Neutrophil (primary cell): ENCODE results near the gene CD58.
A peak's percentile ranks its signal among the peaks of the same experiment; 100 is the strongest.

Experiments used
- H3K27ac ChIP-seq: fragments of 200-600 bp; sonication (generic); 2 replicates; pipeline ENCODE4 v1.5.1; 2016; ENCODE audit warnings: mild to moderate bottlenecking, moderate library complexity
- H3K27me3 ChIP-seq: fragments of 200-600 bp; sonication (generic); 2 replicates; pipeline ENCODE4 v1.6.0; 2016; ENCODE audit warnings: mild to moderate bottlenecking
- H3K36me3 ChIP-seq: fragments of 200-600 bp; sonication (generic); 2 replicates; pipeline ENCODE4 v1.5.1; 2017
- H3K4me1 ChIP-seq, 2 experiments: fragments of 200-600 bp in 1 of 2; sonication (generic) in 1 of 2; 1 replicate in 1 of 2; 2 replicates in 1 of 2; pipeline versions ENCODE4 v1.5.1 to v1.6.1; 2013 to 2016; ENCODE audit warnings: low read depth in 1 of 2, low read length in 1 of 2, mild to moderate bottlenecking in 1 of 2, moderate library complexity in 1 of 2; ENCODE audit not compliant: control insufficient read depth in 1 of 2, insufficient read depth in 1 of 2
- H3K4me3 ChIP-seq, 2 experiments: fragments of 200-600 bp in 1 of 2; sonication (generic) in 1 of 2; 1 replicate in 1 of 2; 2 replicates in 1 of 2; pipeline ENCODE4 v1.5.1; 2013 to 2016; ENCODE audit warnings: low read depth in 1 of 2, low read length in 1 of 2, mild to moderate bottlenecking in 1 of 2, moderate library complexity in 1 of 2
- H3K9me3 ChIP-seq: fragments of 200-600 bp; sonication (generic); 2 replicates; pipeline ENCODE4 v1.5.1; 2016
- TF ChIP-seq, protein P1 (sequence below): fragments of 200-600 bp; sonication (generic); IDR thresholded peaks from 2 replicates; pipeline ENCODE4 v1.5.1; 2016; ENCODE audit warnings: antibody characterized with exemption

The CD58 gene

DNA sequence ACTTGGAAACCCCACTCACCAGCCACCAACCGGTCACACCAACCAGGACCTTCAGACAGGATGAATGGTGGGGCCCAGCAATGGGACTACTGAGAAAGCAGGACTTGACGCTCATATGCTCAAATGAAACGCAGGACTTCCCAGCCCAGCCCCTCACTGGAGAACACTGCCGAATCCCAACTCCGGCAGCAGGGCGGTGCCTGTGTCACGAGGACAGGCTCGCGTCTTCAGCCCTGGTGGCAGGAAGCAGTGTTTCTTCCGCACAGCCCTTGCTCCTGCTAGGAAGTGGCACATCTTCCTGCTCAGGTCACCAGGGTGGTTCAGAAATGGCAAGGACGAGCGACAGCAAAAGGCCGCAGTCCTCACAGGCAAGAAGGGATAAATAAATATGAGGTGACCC lies 38.9 kb downstream of the CD58 start:
- Histone ChIP-seq H3K36me3 (peaks cover 65% of the 10 kb centered on the region), H3K9me3 (no peaks in the 10 kb centered on the region), H3K4me1 (no peaks in the 10 kb centered on the region), H3K27ac (peak overlapping the region; percentile 5), H3K27me3 (no peaks in the 10 kb centered on the region), H3K4me3 (no peak overlapping the region)
- TF ChIP-seq, protein P1, sequence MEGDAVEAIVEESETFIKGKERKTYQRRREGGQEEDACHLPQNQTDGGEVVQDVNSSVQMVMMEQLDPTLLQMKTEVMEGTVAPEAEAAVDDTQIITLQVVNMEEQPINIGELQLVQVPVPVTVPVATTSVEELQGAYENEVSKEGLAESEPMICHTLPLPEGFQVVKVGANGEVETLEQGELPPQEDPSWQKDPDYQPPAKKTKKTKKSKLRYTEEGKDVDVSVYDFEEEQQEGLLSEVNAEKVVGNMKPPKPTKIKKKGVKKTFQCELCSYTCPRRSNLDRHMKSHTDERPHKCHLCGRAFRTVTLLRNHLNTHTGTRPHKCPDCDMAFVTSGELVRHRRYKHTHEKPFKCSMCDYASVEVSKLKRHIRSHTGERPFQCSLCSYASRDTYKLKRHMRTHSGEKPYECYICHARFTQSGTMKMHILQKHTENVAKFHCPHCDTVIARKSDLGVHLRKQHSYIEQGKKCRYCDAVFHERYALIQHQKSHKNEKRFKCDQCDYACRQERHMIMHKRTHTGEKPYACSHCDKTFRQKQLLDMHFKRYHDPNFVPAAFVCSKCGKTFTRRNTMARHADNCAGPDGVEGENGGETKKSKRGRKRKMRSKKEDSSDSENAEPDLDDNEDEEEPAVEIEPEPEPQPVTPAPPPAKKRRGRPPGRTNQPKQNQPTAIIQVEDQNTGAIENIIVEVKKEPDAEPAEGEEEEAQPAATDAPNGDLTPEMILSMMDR, result no peak

DNA sequence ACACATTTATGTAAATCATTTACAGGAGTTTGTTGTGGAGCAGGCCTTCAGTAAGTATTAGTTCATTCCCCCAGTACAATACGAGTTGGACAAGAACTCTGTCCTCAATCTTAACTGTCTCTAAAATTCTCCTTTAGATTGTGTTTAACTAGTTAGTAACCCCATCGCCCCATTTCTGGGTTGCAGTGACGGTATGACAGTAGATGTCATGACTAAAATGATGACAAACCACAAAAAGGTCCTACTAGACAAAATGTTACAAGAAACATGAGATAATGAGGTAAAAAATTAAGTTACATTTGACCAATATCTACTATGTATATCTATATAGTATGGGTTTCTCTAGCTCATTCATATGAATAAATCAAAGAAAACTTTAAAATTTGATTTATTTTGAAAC lies 41.1 kb downstream of the CD58 start:
- Histone ChIP-seq H3K36me3 (peaks cover 46% of the 10 kb centered on the region), H3K4me3 (no peak overlapping the region), H3K27ac (peak overlapping the region; percentile 16), H3K27me3 (no peaks in the 10 kb centered on the region), H3K9me3 (no peaks in the 10 kb centered on the region), H3K4me1 (no peaks in the 10 kb centered on the region)
- TF ChIP-seq, protein P1, result no peak

DNA sequence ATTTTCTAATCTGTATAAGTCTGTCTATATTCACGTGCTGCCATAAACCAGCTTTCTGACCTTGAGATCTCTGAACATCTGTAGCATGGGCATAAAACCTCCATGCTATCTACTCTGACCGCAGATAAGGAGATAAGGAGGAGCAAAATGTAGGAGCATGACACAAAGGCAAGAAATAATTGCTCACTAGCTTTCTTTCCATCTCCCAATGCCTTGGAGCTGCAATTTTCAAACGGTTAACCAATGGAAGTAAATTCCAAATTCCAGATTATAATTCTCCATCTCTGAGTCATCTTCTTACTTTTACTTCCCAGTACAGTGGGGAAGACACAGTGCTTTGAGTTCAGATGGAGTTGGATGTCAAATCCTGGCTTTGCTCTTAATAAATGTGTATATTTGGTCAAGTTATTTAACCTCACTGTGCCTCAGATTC lies 41.6 kb downstream of the CD58 start:
- H3K36me3 ChIP-seq, result peaks cover 42% of the 10 kb centered on the region

DNA sequence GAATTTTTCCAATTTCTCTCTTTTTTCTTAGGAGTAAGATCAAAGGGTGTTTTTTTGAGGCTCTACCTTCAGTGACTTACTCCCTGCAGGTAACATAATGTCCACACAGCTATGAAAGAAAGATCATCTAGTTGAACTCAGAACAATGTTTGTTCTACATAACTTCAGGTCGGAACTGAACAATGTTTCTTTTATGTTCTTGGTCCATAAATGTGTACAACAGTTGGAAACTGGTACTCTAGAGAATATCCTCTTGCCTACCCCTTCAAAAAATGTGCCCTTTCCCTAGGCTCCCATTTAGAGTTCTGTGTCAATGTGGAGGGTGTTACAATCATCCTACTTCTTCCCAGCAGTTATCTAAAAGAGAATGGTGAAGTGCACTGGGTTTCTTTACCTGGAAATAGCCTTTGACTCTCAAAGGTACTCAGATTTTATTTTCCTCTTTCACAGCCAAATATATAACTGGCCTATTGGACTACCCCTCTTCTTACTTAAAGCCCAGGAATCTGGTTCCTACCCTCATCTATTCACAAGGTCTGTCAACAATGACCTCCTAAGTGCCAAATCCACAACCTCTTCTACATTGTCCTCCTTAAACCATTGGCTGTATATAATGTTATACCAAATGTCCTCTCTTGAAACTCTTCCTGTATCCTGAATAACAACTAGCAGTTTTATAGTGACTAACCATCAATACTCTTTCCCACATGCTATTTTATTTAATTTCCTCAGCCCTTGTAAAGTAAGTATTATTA lies 42.3 kb downstream of the CD58 start:
- H3K9me3 ChIP-seq, result no peaks in the 10 kb centered on the region
- TF ChIP-seq, protein P1, result no peak
- no peaks in the 10 kb centered on the region for H3K27me3 ChIP-seq

More for the DNA sequence above, 41.6 kb downstream of the CD58 start:
- Histone ChIP-seq H3K9me3 (no peaks in the 10 kb centered on the region), H3K4me1 (no peaks in the 10 kb centered on the region), H3K4me3 (no peak overlapping the region), H3K27ac (peak overlapping the region; percentile 16), H3K27me3 (no peaks in the 10 kb centered on the region)
- TF ChIP-seq, protein P1, result no peak

DNA sequence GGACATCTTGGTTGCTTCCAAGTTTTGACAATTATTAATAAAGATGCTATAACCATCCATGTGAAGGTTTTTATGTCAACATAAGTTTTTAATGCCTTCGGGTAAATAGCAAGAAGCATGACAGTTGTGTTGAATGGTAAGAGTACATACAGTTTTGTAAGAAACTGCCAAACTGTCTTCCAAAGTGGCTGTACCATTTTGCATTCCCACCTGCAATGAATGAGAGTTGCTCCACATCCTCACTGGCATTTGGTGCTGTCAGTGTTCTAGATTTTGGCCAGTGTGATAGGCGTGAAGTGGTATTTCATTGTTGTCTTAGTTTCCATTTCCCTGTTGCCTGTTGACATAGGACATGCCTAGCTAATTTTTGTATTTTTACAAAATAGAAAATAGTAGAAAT lies 45.4 kb downstream of the CD58 start:
- no peaks in the 10 kb centered on the region for H3K27me3 ChIP-seq
- H3K4me3 ChIP-seq, result no peak overlapping the region
- H3K36me3 ChIP-seq, result peaks cover 24% of the 10 kb centered on the region
- peaks cover 17% of the 10 kb centered on the region in 2 experiments for H3K4me1 ChIP-seq
- TF ChIP-seq, protein P1, result no peak
- no peak overlapping the region for H3K27ac ChIP-seq
- no peaks in the 10 kb centered on the region for H3K9me3 ChIP-seq

More for the DNA sequence above, 42.3 kb downstream of the CD58 start:
- Histone ChIP-seq H3K36me3 (peaks cover 39% of the 10 kb centered on the region), H3K4me3 (no peak overlapping the region), H3K27ac (peak overlapping the region; percentile 40), H3K4me1 (no peaks in the 10 kb centered on the region)
